WTC11 (cell line): ENCODE measurements around the gene FBH1. TPM values are rescaled to one million over a fixed set of nuclear protein-coding genes. Genes with fewer than 3 reads are reported as not detected.

Experiments used
- ATAC-seq: fragments of 200-7000 bp; cut with Tn5 transposase; 2 replicates; pipeline ENCODE4 v1.10.0; 2021; ENCODE audit warnings: mild to moderate bottlenecking, moderate library complexity
- CTCF ChIA-PET: fragments of 300-600 bp; sonication (Branson Sonifier 250); formaldehyde crosslinking; loops from one replicate; lab custom pipeline; 2021; ENCODE audit warnings: antibody characterized with exemption; lab: Charles Lee
- POLR2A ChIA-PET: fragments of 350-600 bp; sonication (Branson Sonifier 250); formaldehyde crosslinking; loops from one replicate; lab custom pipeline; 2021; ENCODE audit warnings: antibody characterized with exemption; lab: Charles Lee
- DNase-seq: peaks from one replicate; pipeline ENCODE4 v3.0.0; 2021; ENCODE audit warnings: low spot score
- H3K27ac Mint-ChIP-seq: 2 replicates; pipeline ENCODE4 v1.8.0; 2021; ENCODE audit warnings: mixed read lengths
- H3K27me3 Mint-ChIP-seq: 2 replicates; pipeline ENCODE4 v1.8.0; 2021; ENCODE audit warnings: low read depth, mild to moderate bottlenecking, moderate library complexity, mixed read lengths
- H3K36me3 Mint-ChIP-seq: 2 replicates; pipeline ENCODE4 v1.8.0; 2021; ENCODE audit warnings: mixed read lengths
- H3K4me1 Mint-ChIP-seq: 2 replicates; pipeline ENCODE4 v1.8.0; 2022; ENCODE audit warnings: mixed read lengths
- H3K4me3 Mint-ChIP-seq: 2 replicates; pipeline ENCODE4 v1.8.0; 2021; ENCODE audit warnings: mild to moderate bottlenecking, moderate library complexity, mixed read lengths
- H3K9me3 Mint-ChIP-seq: 2 replicates; pipeline ENCODE4 v1.8.0; 2021; ENCODE audit warnings: mixed read lengths
- ARID4B ChIP-seq: sonication (generic); formaldehyde crosslinking; IDR thresholded peaks from 2 replicates; pipeline ENCODE4 v1.8.0; 2023; ENCODE audit warnings: missing genetic modification reagents, mild to moderate bottlenecking, borderline replicate concordance
- CREM ChIP-seq: sonication (generic); formaldehyde crosslinking; IDR thresholded peaks from 2 replicates; pipeline ENCODE4 v1.8.1; 2022; ENCODE audit warnings: mild to moderate bottlenecking, missing genetic modification reagents, moderate library complexity
- EMX1 ChIP-seq: fragments of 250-450 bp; sonication (Bioruptor Pico); IDR thresholded peaks from 2 replicates; pipeline ENCODE4 v1.8.0; 2021; ENCODE audit warnings: mild to moderate bottlenecking
- ESRRA ChIP-seq: sonication (generic); formaldehyde crosslinking; IDR thresholded peaks from 2 replicates; pipeline ENCODE4 v1.8.1; 2022; ENCODE audit warnings: mild to moderate bottlenecking, missing genetic modification reagents, borderline replicate concordance
- FOXJ3 ChIP-seq: sonication (generic); formaldehyde crosslinking; IDR thresholded peaks from 2 replicates; pipeline ENCODE4 v1.9.0; 2021; ENCODE audit warnings: missing genetic modification reagents, mild to moderate bottlenecking, borderline replicate concordance
- OVOL2 ChIP-seq: fragments of 250-450 bp; sonication (Bioruptor Pico); IDR thresholded peaks from 2 replicates; pipeline ENCODE4 v1.9.0; 2021; ENCODE audit warnings: mild to moderate bottlenecking, borderline replicate concordance
- PREB ChIP-seq: sonication (generic); formaldehyde crosslinking; IDR thresholded peaks from 2 replicates; pipeline ENCODE4 v1.8.1; 2022; ENCODE audit warnings: mild to moderate bottlenecking, missing genetic modification reagents, moderate library complexity, borderline replicate concordance
- SMAD3 ChIP-seq: sonication (generic); formaldehyde crosslinking; IDR thresholded peaks from 2 replicates; pipeline ENCODE4 v1.8.0; 2022; ENCODE audit warnings: missing genetic modification reagents, mild to moderate bottlenecking, borderline replicate concordance
- SMAD4 ChIP-seq: sonication (generic); formaldehyde crosslinking; IDR thresholded peaks from 2 replicates; pipeline ENCODE4 v1.8.0; 2022; ENCODE audit warnings: mild to moderate bottlenecking, missing genetic modification reagents
- SOX15 ChIP-seq: fragments of 250-450 bp; sonication (Bioruptor Pico); IDR thresholded peaks from 2 replicates; pipeline ENCODE4 v1.9.0; 2021; ENCODE audit warnings: mild to moderate bottlenecking
- TCF7 ChIP-seq: sonication (generic); formaldehyde crosslinking; IDR thresholded peaks from 2 replicates; pipeline ENCODE4 v1.8.0; 2022; ENCODE audit warnings: mild to moderate bottlenecking, low read depth, missing genetic modification reagents, moderate library complexity
- TP53 ChIP-seq: sonication (generic); formaldehyde crosslinking; IDR thresholded peaks from 2 replicates; pipeline ENCODE4 v1.8.1; 2023; ENCODE audit warnings: mild to moderate bottlenecking, missing genetic modification reagents
- ZBTB21 ChIP-seq: sonication (generic); formaldehyde crosslinking; IDR thresholded peaks from 2 replicates; pipeline ENCODE4 v1.8.1; 2023; ENCODE audit warnings: mild to moderate bottlenecking, missing genetic modification reagents, borderline replicate concordance
- ZNF263 ChIP-seq: sonication (generic); formaldehyde crosslinking; IDR thresholded peaks from 2 replicates; pipeline ENCODE4 v1.8.1; 2022; ENCODE audit warnings: low read depth, mild to moderate bottlenecking, moderate library complexity, missing genetic modification reagents
- ZNF512 ChIP-seq: sonication (generic); formaldehyde crosslinking; IDR thresholded peaks from 2 replicates; pipeline ENCODE4 v1.8.1; 2022; ENCODE audit warnings: missing genetic modification reagents, borderline replicate concordance
- total RNA-seq: library from RNA; stranded (reverse); gene quantifications from 3 replicates; pipeline ENCODE4 v1.2.3, GENCODE V29; 2021
- TF ChIP-seq, protein P1 (sequence below): fragments of 250-450 bp; sonication (Bioruptor Pico); IDR thresholded peaks from 2 replicates; pipeline ENCODE4 v1.9.0; 2021; ENCODE audit warnings: mild to moderate bottlenecking
- TF ChIP-seq, protein P2 (sequence below): sonication (generic); formaldehyde crosslinking; IDR thresholded peaks from 2 replicates; pipeline ENCODE4 v1.8.0; 2022; ENCODE audit warnings: mild to moderate bottlenecking, missing genetic modification reagents
- TF ChIP-seq, protein P3 (sequence below): sonication (generic); formaldehyde crosslinking; IDR thresholded peaks from 2 replicates; pipeline ENCODE4 v1.8.1; 2023; ENCODE audit warnings: mild to moderate bottlenecking, missing genetic modification reagents
- TF ChIP-seq, protein P4 (sequence below): sonication (generic); formaldehyde crosslinking; IDR thresholded peaks from 2 replicates; pipeline ENCODE4 v1.8.1; 2023; ENCODE audit warnings: mild to moderate bottlenecking, missing genetic modification reagents, moderate library complexity

FBH1 gene
- total RNA-seq, 1 experiment from 2014 or later: 66.8 TPM

DNA sequence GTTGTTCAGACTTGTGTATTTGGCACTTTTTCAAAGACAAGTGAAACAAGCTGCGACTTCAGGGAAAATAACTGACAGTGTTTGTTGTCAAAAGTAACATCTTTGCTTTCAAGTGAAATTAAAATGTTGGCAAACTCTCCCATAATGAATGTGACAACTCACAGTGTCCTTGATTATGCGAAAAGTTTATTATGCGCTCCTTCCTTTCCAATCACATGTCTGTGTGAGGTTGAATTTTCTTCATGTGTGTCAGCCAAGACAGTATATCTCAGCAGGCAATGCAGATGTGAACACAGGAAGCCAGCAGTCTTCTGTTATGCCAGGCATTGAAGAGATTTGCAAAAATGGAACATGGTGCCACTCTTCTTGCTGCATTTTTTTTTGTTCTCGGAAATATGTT lies 28.7 kb downstream of the FBH1 start (continued):
- no peak for TF ChIP-seq ARID4B
- TF ChIP-seq ZBTB21: no peak
- TF ChIP-seq TCF7 (CRISPR knock-in tag): no peak
- TF ChIP-seq, protein P1, sequence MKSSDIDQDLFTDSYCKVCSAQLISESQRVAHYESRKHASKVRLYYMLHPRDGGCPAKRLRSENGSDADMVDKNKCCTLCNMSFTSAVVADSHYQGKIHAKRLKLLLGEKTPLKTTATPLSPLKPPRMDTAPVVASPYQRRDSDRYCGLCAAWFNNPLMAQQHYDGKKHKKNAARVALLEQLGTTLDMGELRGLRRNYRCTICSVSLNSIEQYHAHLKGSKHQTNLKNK (CRISPR knock-in tag): no peak
- TF ChIP-seq SMAD4 (CRISPR knock-in tag): no peak
- no peak for TF ChIP-seq ZNF512 (CRISPR knock-in tag)
- TF ChIP-seq, protein P2, sequence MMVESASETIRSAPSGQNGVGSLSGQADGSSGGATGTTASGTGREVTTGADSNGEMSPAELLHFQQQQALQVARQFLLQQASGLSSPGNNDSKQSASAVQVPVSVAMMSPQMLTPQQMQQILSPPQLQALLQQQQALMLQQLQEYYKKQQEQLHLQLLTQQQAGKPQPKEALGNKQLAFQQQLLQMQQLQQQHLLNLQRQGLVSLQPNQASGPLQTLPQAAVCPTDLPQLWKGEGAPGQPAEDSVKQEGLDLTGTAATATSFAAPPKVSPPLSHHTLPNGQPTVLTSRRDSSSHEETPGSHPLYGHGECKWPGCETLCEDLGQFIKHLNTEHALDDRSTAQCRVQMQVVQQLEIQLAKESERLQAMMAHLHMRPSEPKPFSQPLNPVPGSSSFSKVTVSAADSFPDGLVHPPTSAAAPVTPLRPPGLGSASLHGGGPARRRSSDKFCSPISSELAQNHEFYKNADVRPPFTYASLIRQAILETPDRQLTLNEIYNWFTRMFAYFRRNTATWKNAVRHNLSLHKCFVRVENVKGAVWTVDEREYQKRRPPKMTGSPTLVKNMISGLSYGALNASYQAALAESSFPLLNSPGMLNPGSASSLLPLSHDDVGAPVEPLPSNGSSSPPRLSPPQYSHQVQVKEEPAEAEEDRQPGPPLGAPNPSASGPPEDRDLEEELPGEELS (CRISPR knock-in tag): no peak

GRCh38 chr10:5919568-5919967 lies 29.5 kb downstream of the FBH1 start:
- no peaks in the 10 kb centered on the region for H3K9me3 Mint-ChIP-seq
- ChIA-PET POLR2A (no interaction called here), CTCF (no interaction called here)
- no peak overlapping the region for H3K4me3 Mint-ChIP-seq
- TF ChIP-seq OVOL2 (CRISPR knock-in tag): no peak
- TF ChIP-seq ESRRA: no peak
- TF ChIP-seq, protein P2 (CRISPR knock-in tag): no peak
- no peak for TF ChIP-seq EMX1 (CRISPR knock-in tag)
- TF ChIP-seq ZNF263 (CRISPR knock-in tag): no peak
- TF ChIP-seq, protein P3, sequence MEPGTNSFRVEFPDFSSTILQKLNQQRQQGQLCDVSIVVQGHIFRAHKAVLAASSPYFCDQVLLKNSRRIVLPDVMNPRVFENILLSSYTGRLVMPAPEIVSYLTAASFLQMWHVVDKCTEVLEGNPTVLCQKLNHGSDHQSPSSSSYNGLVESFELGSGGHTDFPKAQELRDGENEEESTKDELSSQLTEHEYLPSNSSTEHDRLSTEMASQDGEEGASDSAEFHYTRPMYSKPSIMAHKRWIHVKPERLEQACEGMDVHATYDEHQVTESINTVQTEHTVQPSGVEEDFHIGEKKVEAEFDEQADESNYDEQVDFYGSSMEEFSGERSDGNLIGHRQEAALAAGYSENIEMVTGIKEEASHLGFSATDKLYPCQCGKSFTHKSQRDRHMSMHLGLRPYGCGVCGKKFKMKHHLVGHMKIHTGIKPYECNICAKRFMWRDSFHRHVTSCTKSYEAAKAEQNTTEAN (CRISPR knock-in tag): no peak
- TF ChIP-seq PREB (CRISPR knock-in tag): no peak
- TF ChIP-seq TP53 (CRISPR knock-in tag): no peak
- no peak for TF ChIP-seq ZNF512 (CRISPR knock-in tag)
- TF ChIP-seq SOX15 (CRISPR knock-in tag): no peak
- TF ChIP-seq CREM (CRISPR knock-in tag): no peak
- TF ChIP-seq FOXJ3 (CRISPR knock-in tag): no peak
- TF ChIP-seq SMAD3 (CRISPR knock-in tag): no peak
- TF ChIP-seq, protein P4, sequence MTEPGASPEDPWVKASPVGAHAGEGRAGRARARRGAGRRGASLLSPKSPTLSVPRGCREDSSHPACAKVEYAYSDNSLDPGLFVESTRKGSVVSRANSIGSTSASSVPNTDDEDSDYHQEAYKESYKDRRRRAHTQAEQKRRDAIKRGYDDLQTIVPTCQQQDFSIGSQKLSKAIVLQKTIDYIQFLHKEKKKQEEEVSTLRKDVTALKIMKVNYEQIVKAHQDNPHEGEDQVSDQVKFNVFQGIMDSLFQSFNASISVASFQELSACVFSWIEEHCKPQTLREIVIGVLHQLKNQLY (CRISPR knock-in tag): no peak
- no peaks in the 10 kb centered on the region for H3K4me1 Mint-ChIP-seq
- no peak for DNase-seq
- peaks cover 92% of the 10 kb centered on the region for H3K36me3 Mint-ChIP-seq
- ATAC-seq: no peak
- H3K27me3 Mint-ChIP-seq: no peaks in the 10 kb centered on the region
- no peak overlapping the region for H3K27ac Mint-ChIP-seq
